K562 (cell line): ENCODE results near the gene MLX. TPM values are rescaled to one million over a fixed set of nuclear protein-coding genes. Genes with fewer than 3 reads are reported as not detected.

Experiments used
- ATAC-seq: fragments of 200-7000 bp; cut with Tn5 transposase; 3 replicates; pipeline ENCODE4 v1.9.1; 2020; ENCODE audit warnings: moderate library complexity
- BruUV-seq: library from RNA; stranded (reverse); fragments of 400-500 nt; replicated peaks from 2 replicates; lab custom pipeline; 2021; lab: Mats Ljungman, UMichigan
- CTCF ChIA-PET: fragments of 300-600 bp; formaldehyde crosslinking; extraction: SDS; loops from one replicate; lab custom pipeline; 2021; ENCODE audit warnings: low intra/inter-chr PET ratio; lab: Yijun Ruan, JAX
- POLR2A ChIA-PET: fragments of 300-600, 350-650 bp; sonication (Branson Sonifier 250); formaldehyde crosslinking; extraction: SDS; loops from one replicate; lab custom pipeline; 2021; ENCODE audit warnings: antibody characterized with exemption, inconsistent platforms; lab: Yijun Ruan, JAX
- DNase-seq, 4 experiments: peaks; one replicate each; pipeline versions ENCODE4 v3.0.0 to v3.0.0-alpha.2; 2011 to 2018; ENCODE audit warnings: low spot score in 3 of 4, mixed read lengths in 3 of 4; ENCODE audit errors: extremely low read depth in 1 of 4
- FAIRE-seq: peaks from 2 replicates; lab custom pipeline; 2011; peaks lifted over from hg19 to GRCh38; lab: Jason Lieb, UNC
- H2AFZ ChIP-seq: 2 replicates; pipeline ENCODE4 v1.6.0; 2011; ENCODE audit warnings: low read depth, low read length, control low read depth, inconsistent platforms
- H3K27ac ChIP-seq: fragments of 200-600 bp; 3 replicates; pipeline ENCODE4 v1.8.0; 2011; ENCODE audit warnings: low read depth, mild to moderate bottlenecking, control low read depth, inconsistent platforms, low read length, moderate library complexity, mixed read lengths; ENCODE audit errors: extremely low read depth
- H3K27me3 ChIP-seq, 2 experiments: fragments of 300-600 bp in 1 of 2; 2 replicates in 1 of 2; 3 replicates in 1 of 2; pipeline versions ENCODE4 v1.6.0 to v1.8.0; 2011; ENCODE audit warnings: inconsistent platforms in 2 of 2, low read length in 2 of 2, mild to moderate bottlenecking in 1 of 2, mixed read lengths in 1 of 2, moderate library complexity in 1 of 2; ENCODE audit not compliant: control insufficient read depth in 2 of 2, insufficient read depth in 2 of 2
- H3K36me3 ChIP-seq: fragments of 300-600 bp; 3 replicates; pipeline ENCODE4 v1.8.0; 2011; ENCODE audit warnings: mild to moderate bottlenecking, low read length, inconsistent platforms; ENCODE audit not compliant: control insufficient read depth, insufficient read depth
- H3K4me1 ChIP-seq, 2 experiments: fragments of 200-600 bp in 1 of 2; replicated peaks in 1 of 2; 2 replicates in 1 of 2; 3 replicates in 1 of 2; pipeline versions ENCODE4 v1.5.1 to v1.8.0; 2011; ENCODE audit warnings: inconsistent platforms in 2 of 2, low read length in 2 of 2, mild to moderate bottlenecking in 1 of 2, mixed read lengths in 1 of 2, moderate library complexity in 1 of 2; ENCODE audit not compliant: control insufficient read depth in 2 of 2, insufficient read depth in 2 of 2
- H3K4me2 ChIP-seq: 2 replicates; pipeline ENCODE4 v1.6.1; 2011; ENCODE audit warnings: low read length, control low read depth, inconsistent platforms, mixed read lengths; ENCODE audit not compliant: insufficient read depth
- H3K4me3 ChIP-seq: fragments of 200-600 bp; sonication (generic), shearing (Covaris generic); 2 replicates; pipeline ENCODE4 v1.5.1; 2016; ENCODE audit warnings: control low read depth, inconsistent platforms
- H3K79me2 ChIP-seq: fragments of 200-600 bp; 3 replicates; pipeline ENCODE4 v1.8.0; 2011; ENCODE audit warnings: low read length, inconsistent platforms; ENCODE audit not compliant: control insufficient read depth, insufficient read depth
- H3K9ac ChIP-seq, 2 experiments: 2 replicates each; pipeline versions ENCODE4 v1.6.0 to v1.6.1; 2011; ENCODE audit warnings: low read depth in 2 of 2, low read length in 2 of 2, control low read depth in 1 of 2, inconsistent platforms in 1 of 2, mild to moderate bottlenecking in 1 of 2, mixed read lengths in 1 of 2; ENCODE audit not compliant: insufficient read depth in 1 of 2
- H3K9me1 ChIP-seq: one replicate; pipeline ENCODE4 v1.6.0; 2011; ENCODE audit warnings: inconsistent platforms, mild to moderate bottlenecking, low read length, moderate library complexity; ENCODE audit not compliant: control insufficient read depth, insufficient read depth
- H3K9me3 ChIP-seq: replicated peaks from 2 replicates; pipeline ENCODE4 v1.5.1; 2011; ENCODE audit warnings: low read depth, low read length, inconsistent platforms; ENCODE audit not compliant: control insufficient read depth, insufficient read depth
- H4K20me1 ChIP-seq: replicated peaks from 2 replicates; pipeline ENCODE4 v1.6.1; 2011; ENCODE audit warnings: low read length, inconsistent platforms, mixed read lengths; ENCODE audit not compliant: control insufficient read depth, insufficient read depth
- CBX8 ChIP-seq: fragments of 200-600 bp; sonication (generic); IDR thresholded peaks from 2 replicates; pipeline ENCODE4 v1.6.1; 2012; ENCODE audit warnings: borderline replicate concordance, mixed run types, low read depth, mild to moderate bottlenecking, moderate library complexity, mixed read lengths, low read length, control low read depth, inconsistent platforms; ENCODE audit not compliant: poor library complexity, severe bottlenecking; ENCODE audit errors: extremely low read depth
- CREM ChIP-seq: IDR thresholded peaks from 2 replicates; pipeline ENCODE4 v1.6.1; 2014; ENCODE audit warnings: antibody characterized with exemption, low read depth
- FOXA1 ChIP-seq: fragments of 450-650 bp; IDR thresholded peaks from 2 replicates; pipeline ENCODE4 v1.6.1; 2016; ENCODE audit warnings: mild to moderate bottlenecking, borderline replicate concordance
- PHF20 ChIP-seq: fragments of 450-650 bp; IDR thresholded peaks from 2 replicates; pipeline ENCODE4 v1.6.1; 2018; ENCODE audit not compliant: partially characterized antibody
- WGBS: fragments of 100-300 bp; shearing (Covaris generic); methylation state at CpG from one replicate; pipeline ENCODE4 v1.1.6; 2016; ENCODE audit warnings: low coverage, mixed read lengths; ENCODE audit not compliant: insufficient coverage; ENCODE audit errors: missing lambda C conversion rate; 5-methylcytosine and 5-hydroxymethylcytosine counted together
- in situ Hi-C: fragments of 300-500 bp; cut with MboI; formaldehyde crosslinking; loops from 4 replicates; pipeline ENCODE4 v1.15.0; 2018; ENCODE audit warnings: inconsistent platforms, mixed read lengths
- intact Hi-C: fragments of 100-400 bp; cut with micrococcal nuclease; formaldehyde crosslinking; loops from 2 replicates; pipeline ENCODE4 v1.14.2; 2022
- polyA plus RNA-seq, 8 experiments: library from polyadenylated mRNA; depleted of rRNA in 4 of 8; stranded (reverse) in 5 of 8; unstranded in 3 of 8; fragments of >200 nt; fragmentation: Nextera tagmentation in 2 of 8; fragmentation: Illumina TruSeq in 1 of 8; extraction: Ambion mirVana in 2 of 8; extraction: Trizol in 1 of 8; gene quantifications; 2 replicates each; pipeline versions ENCODE4 v1.2.1 to v1.2.3, GENCODE V29; 2011 to 2014; ENCODE audit warnings: inconsistent platforms in 1 of 8, missing spikeins in 1 of 8
- total RNA-seq, 7 experiments: library from RNA; depleted of rRNA in 6 of 7; stranded (reverse); fragments of >200 nt in 6 of 7; fragmentation: Illumina TruSeq in 2 of 7; extraction: Trizol in 2 of 7; gene quantifications; 2 replicates each; pipeline versions ENCODE4 v1.2.1 to v1.2.3, GENCODE V29; 2011 to 2021; ENCODE audit warnings: low replicate concordance in 1 of 7

Gene MLX
- total and polyA plus RNA-seq, 9 of the 15 experiments (the other 6 are each of a cell fraction or from before 2014, with no cell fraction given): 42.9 to 100 (median 58.9) TPM

DNA sequence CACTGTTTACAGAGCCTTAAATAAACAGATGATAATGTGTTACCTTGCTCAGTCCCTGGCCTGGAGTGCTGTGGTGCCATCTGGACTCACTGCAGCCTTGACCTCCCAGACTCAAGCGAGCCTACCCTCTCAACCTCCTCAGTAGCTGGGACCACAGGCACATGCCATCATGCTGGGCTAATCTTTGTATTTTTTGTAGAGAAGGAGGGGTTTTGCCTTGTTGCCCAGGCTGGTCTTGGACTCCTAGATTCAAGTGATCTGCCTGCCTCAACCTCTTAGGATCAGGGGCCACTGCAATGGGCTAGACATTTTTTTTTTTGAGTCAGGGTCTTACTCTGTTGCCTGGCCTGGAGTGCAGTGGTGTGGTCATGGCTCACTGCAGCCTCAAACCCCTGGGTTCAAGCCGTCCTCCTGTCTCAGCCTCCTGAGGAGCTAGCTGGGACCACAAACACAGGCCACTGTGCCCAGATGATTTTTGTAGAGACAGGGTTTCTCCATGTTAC is 35.9 kb upstream of the MLX start:
- Histone ChIP-seq H3K9me3 (no peaks in the 10 kb centered on the region), H3K36me3 (no peaks in the 10 kb centered on the region), H2AFZ (no peak overlapping the region), H3K27ac (peak overlapping the region; percentile 27; the same call in 1 of the 3 replicates)
- no TSS peak for BruUV-seq
- in situ Hi-C loops: no loop called here
- WGBS: 64% methylated on average over 2 of the region's 2 CpGs
- TF ChIP-seq CREM (no peak), FOXA1 (0 out of 2 replicates have a peak, but pooled peaks have one; percentile 31), CBX8 (no peak), PHF20 (peak; percentile 14)
- TF ChIP-seq, all 486 proteins: peak for 2
- Histone ChIP-seq H3K27me3 (no peaks in the 10 kb centered on the region), H4K20me1 (no peaks in the 10 kb centered on the region), H3K4me1 (peaks cover 41 to 72% of the 10 kb centered on the region in 2 experiments), H3K79me2 (peaks cover 4% of the 10 kb centered on the region; the same call in 2 of the 3 replicates), H3K9ac (peak overlapping the region in 1 of 2 experiments; percentile 23; a peak in 1 of 4 replicates), H3K4me3 (no peak overlapping the region), H3K4me2 (no peak overlapping the region), H3K9me1 (no peaks in the 10 kb centered on the region)
- intact Hi-C loops: no loop called here
- ChIA-PET CTCF (no interaction called here), POLR2A (interaction anchor here (0.8 to 1.3 kb wide), 2 partner anchors 11 to 242 kb away, joined by 3 to 11 read pairs; no protein-coding TSS in a partner anchor)
- FAIRE-seq (no peak), ATAC-seq (no peak), DNase-seq (no peak)
